GM12878 (cell line): Measurements from ENCODE around the gene FLVCR1. TPM values are rescaled to one million over a fixed set of nuclear protein-coding genes. Genes with fewer than 3 reads are reported as not detected.

Experiments
- ATAC-seq: fragments of 200-7000 bp; cut with Tn5 transposase; 3 replicates; pipeline ENCODE4 v1.9.1; 2020; ENCODE audit warnings: mild to moderate bottlenecking, moderate library complexity
- BruUV-seq: library from RNA; stranded (reverse); fragments of 400-500 nt; replicated peaks from 2 replicates; lab custom pipeline; 2021; lab: Mats Ljungman, UMichigan
- CTCF ChIA-PET: fragments of 300-600 bp; sonication (Branson Sonifier 250); formaldehyde crosslinking; extraction: SDS; loops from one replicate; lab custom pipeline; 2021; ENCODE audit warnings: inconsistent platforms; lab: Yijun Ruan, JAX
- POLR2A ChIA-PET: fragments of 350-600 bp; formaldehyde crosslinking; extraction: SDS; loops from one replicate; lab custom pipeline; 2021; ENCODE audit warnings: inconsistent platforms; lab: Charles Lee
- RAD21 ChIA-PET: fragments of 300-600 bp; sonication (Branson Sonifier 250); formaldehyde crosslinking; loops from one replicate; lab custom pipeline; 2023; ENCODE audit warnings: antibody characterized with exemption; ENCODE audit not compliant: unreplicated experiment; lab: Charles Lee
- SMC1A ChIA-PET: fragments of 300-600 bp; sonication (Branson Sonifier 250); formaldehyde crosslinking; loops from one replicate; lab custom pipeline; 2023; ENCODE audit not compliant: unreplicated experiment, uncharacterized antibody; lab: Charles Lee
- DNase-seq: peaks from one replicate; pipeline ENCODE4 v3.0.0-alpha.2; 2011; ENCODE audit warnings: low read depth, low spot score
- FAIRE-seq: peaks from 3 replicates; lab custom pipeline; 2011; peaks lifted over from hg19 to GRCh38; lab: Jason Lieb, UNC
- H2AFZ ChIP-seq: 2 replicates; pipeline ENCODE4 v1.6.0; 2011; ENCODE audit warnings: low read depth, low read length, control low read depth; ENCODE audit not compliant: control insufficient read depth
- H3K27ac ChIP-seq: 2 replicates; pipeline ENCODE4 v1.5.1; 2011; ENCODE audit warnings: control low read depth; ENCODE audit not compliant: control insufficient read depth, insufficient read depth
- H3K27me3 ChIP-seq, 2 experiments: replicated peaks in 1 of 2; 2 replicates each; pipeline versions ENCODE4 v1.6.0 to v1.6.1; 2011; ENCODE audit warnings: low read length in 1 of 2; ENCODE audit not compliant: control insufficient read depth in 2 of 2, insufficient read depth in 2 of 2
- H3K36me3 ChIP-seq, 2 experiments: 2 replicates each; pipeline ENCODE4 v1.5.1; 2011; ENCODE audit warnings: low read length in 1 of 2; ENCODE audit not compliant: control insufficient read depth in 2 of 2, insufficient read depth in 2 of 2
- H3K4me1 ChIP-seq: 2 replicates; pipeline ENCODE4 v1.6.1; 2011; ENCODE audit warnings: mild to moderate bottlenecking, low read length, moderate library complexity, mixed read lengths; ENCODE audit not compliant: control insufficient read depth, insufficient read depth
- H3K4me2 ChIP-seq: 2 replicates; pipeline ENCODE4 v1.6.0; 2011; ENCODE audit warnings: control low read depth; ENCODE audit not compliant: control insufficient read depth, insufficient read depth
- H3K4me3 ChIP-seq: fragments of 200-600 bp; sonication (generic); 2 replicates; pipeline ENCODE4 v1.5.1; 2016
- H3K79me2 ChIP-seq: 2 replicates; pipeline ENCODE4 v1.6.0; 2011; ENCODE audit warnings: low read length; ENCODE audit not compliant: control insufficient read depth, insufficient read depth
- H3K9ac ChIP-seq: 2 replicates; pipeline ENCODE4 v1.8.0; 2011; ENCODE audit warnings: low read length, control low read depth, mixed read lengths; ENCODE audit not compliant: control insufficient read depth, insufficient read depth
- H3K9me3 ChIP-seq: replicated peaks from 3 replicates; pipeline ENCODE4 v1.5.1; 2011; ENCODE audit warnings: mild to moderate bottlenecking, low read length; ENCODE audit not compliant: control insufficient read depth, insufficient read depth
- H4K20me1 ChIP-seq: 2 replicates; pipeline ENCODE4 v1.6.0; 2011; ENCODE audit not compliant: control insufficient read depth, insufficient read depth
- ATF7 ChIP-seq: fragments of 450-650 bp; IDR thresholded peaks from 2 replicates; pipeline ENCODE4 v1.6.1; 2016; ENCODE audit warnings: low read depth, mild to moderate bottlenecking
- CHD2 ChIP-seq: IDR thresholded peaks from 2 replicates; pipeline ENCODE4 v1.6.1; 2011; ENCODE audit warnings: low read depth, low read length, improper control_type of control experiment, borderline replicate concordance
- IKZF1 ChIP-seq: fragments of 450-650 bp; conservative IDR thresholded peaks from 2 replicates; pipeline ENCODE4 v1.6.1; 2017; ENCODE audit warnings: antibody characterized with exemption, mild to moderate bottlenecking
- NKRF ChIP-seq: fragments of 450-650 bp; conservative IDR thresholded peaks from 2 replicates; pipeline ENCODE4 v1.6.1; 2017; ENCODE audit warnings: mild to moderate bottlenecking, moderate library complexity
- RUNX3 ChIP-seq: IDR thresholded peaks from 2 replicates; pipeline ENCODE4 v1.6.1; 2012; ENCODE audit warnings: low read length, inconsistent platforms
- SMARCA5 ChIP-seq: fragments of 450-650 bp; IDR thresholded peaks from 2 replicates; pipeline ENCODE4 v1.6.1; 2017; ENCODE audit warnings: mild to moderate bottlenecking
- STAT3 ChIP-seq: IDR thresholded peaks from 2 replicates; pipeline ENCODE4 v1.6.1; 2011; ENCODE audit warnings: low read depth, low read length, improper control_type of control experiment
- TCF12 ChIP-seq: IDR thresholded peaks from 2 replicates; pipeline ENCODE4 v1.6.1; 2011; ENCODE audit warnings: low read depth, mild to moderate bottlenecking, low read length
- ZBTB33 ChIP-seq: fragments of 450-650 bp; IDR thresholded peaks from 2 replicates; pipeline ENCODE4 v1.6.1; 2017; ENCODE audit warnings: mild to moderate bottlenecking
- WGBS: methylation state at CpG from one replicate; pipeline ENCODE4 v1.1.6; 2016; ENCODE audit warnings: low lambda C conversion rate; ENCODE audit not compliant: insufficient replicate concordance, insufficient coverage; ENCODE audit errors: missing lambda C conversion rate; 5-methylcytosine and 5-hydroxymethylcytosine counted together
- in situ Hi-C: fragments of 300-500 bp; cut with MboI; formaldehyde crosslinking; loops from 9 replicates; pipeline ENCODE4 v1.14.3; 2018; ENCODE audit warnings: mixed read lengths
- intact Hi-C: fragments of 100-400 bp; cut with micrococcal nuclease; formaldehyde crosslinking; loops from one replicate; pipeline ENCODE4 v1.14.2; 2022; ENCODE audit not compliant: unreplicated experiment
- polyA plus RNA-seq, 11 experiments: library from polyadenylated mRNA; depleted of rRNA in 4 of 11; unstranded in 6 of 11; stranded (reverse) in 5 of 11; fragments of >200 nt; fragmentation: Nextera tagmentation in 4 of 11; fragmentation: Illumina TruSeq in 1 of 11; extraction: Ambion mirVana in 4 of 11; extraction: Trizol in 1 of 11; gene quantifications; 1 replicate in 1 of 11; 2 replicates in 10 of 11; pipeline versions ENCODE4 v1.2.1 to v1.2.3, GENCODE V29; 2011 to 2016; ENCODE audit warnings: inconsistent platforms in 2 of 11, missing spikeins in 2 of 11, low read depth in 1 of 11
- total RNA-seq, 4 experiments: library from RNA; depleted of rRNA in 3 of 4; stranded (reverse); fragments of >200 nt in 3 of 4; fragmentation: Illumina TruSeq in 1 of 4; extraction: Trizol in 1 of 4; gene quantifications; 2 replicates each; pipeline versions ENCODE4 v1.2.1 to v1.2.3, GENCODE V29; 2013 to 2021
- TF ChIP-seq, protein P1 (sequence below): IDR thresholded peaks from 2 replicates; pipeline ENCODE4 v1.6.1; 2011; ENCODE audit warnings: borderline replicate concordance, low read depth, mild to moderate bottlenecking, moderate library complexity, low read length; ENCODE audit not compliant: insufficient read depth, poor library complexity, severe bottlenecking

FLVCR1 gene
- total and polyA plus RNA-seq, 10 of the 15 experiments (the other 5 are each of a cell fraction or from before 2014, with no cell fraction given) = 7.1 to 25.2 (median 17.6) TPM

DNA sequence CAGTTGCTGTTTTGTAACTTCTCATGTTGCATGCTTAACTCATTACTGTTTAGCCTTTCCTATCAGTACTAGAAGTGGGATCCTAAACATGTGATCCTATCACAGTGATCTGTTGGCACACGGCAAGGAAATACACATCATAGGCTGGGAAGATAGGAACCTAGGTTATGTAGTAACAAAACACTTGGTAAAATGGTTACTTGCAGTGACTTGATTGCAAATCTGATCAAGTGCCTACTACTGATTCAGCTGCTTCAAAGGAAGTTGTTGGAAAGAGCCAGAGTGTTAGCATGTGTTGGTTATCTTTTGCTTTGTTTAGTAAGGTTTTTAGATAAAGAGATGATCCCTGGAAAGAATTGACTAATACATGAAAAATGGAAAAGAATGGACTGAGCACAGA, 83.4 kb downstream of the FLVCR1 start (continued):
- no peak for TF ChIP-seq ZBTB33
- no peak for TF ChIP-seq CHD2
- TF ChIP-seq, protein P1, sequence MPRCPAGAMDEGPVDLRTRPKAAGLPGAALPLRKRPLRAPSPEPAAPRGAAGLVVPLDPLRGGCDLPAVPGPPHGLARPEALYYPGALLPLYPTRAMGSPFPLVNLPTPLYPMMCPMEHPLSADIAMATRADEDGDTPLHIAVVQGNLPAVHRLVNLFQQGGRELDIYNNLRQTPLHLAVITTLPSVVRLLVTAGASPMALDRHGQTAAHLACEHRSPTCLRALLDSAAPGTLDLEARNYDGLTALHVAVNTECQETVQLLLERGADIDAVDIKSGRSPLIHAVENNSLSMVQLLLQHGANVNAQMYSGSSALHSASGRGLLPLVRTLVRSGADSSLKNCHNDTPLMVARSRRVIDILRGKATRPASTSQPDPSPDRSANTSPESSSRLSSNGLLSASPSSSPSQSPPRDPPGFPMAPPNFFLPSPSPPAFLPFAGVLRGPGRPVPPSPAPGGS = no peak
- no peak for TF ChIP-seq NKRF
- TF ChIP-seq, all 136 proteins: peak for 0

- Histone ChIP-seq H3K4me2 (no peak overlapping the region), H3K79me2 (no peaks in the 10 kb centered on the region), H3K4me1 (peaks cover 41% of the 10 kb centered on the region), H3K27ac (no peak overlapping the region), H2AFZ (no peak overlapping the region), H3K36me3 (no peaks in the 10 kb centered on the region), H4K20me1 (no peaks in the 10 kb centered on the region), H3K27me3 (no peaks in the 10 kb centered on the region), H3K9ac (no peak overlapping the region), H3K9me3 (no peaks in the 10 kb centered on the region), H3K4me3 (no peak overlapping the region)
- TF ChIP-seq RUNX3 (peak; percentile 60), IKZF1 (0 out of 2 replicates have a peak, but pooled peaks have one; percentile 13), SMARCA5 (no peak), ATF7 (peak; percentile 58; the same call in 1 of the 2 replicates), TCF12 (no peak), STAT3 (no peak)
- ChIA-PET SMC1A (interaction anchor here (0.9 to 1.7 kb wide), 4 partner anchors 11 to 45 kb away, joined by 3 to 6 read pairs (median 3); no protein-coding TSS in a partner anchor), RAD21 (interaction anchor here (1.0 to 1.3 kb wide), 2 partner anchors 12 to 128 kb away, joined by 3 read pairs; no protein-coding TSS in a partner anchor), POLR2A (interaction anchor here (0.7 to 1.5 kb wide), 4 partner anchors 10 to 85 kb away, joined by 3 to 8 read pairs (median 4); partner anchors contain the start of gene FLVCR1), CTCF (interaction anchor here (1.1 to 1.8 kb wide), 5 partner anchors 10 to 39 kb away, joined by 3 to 5 read pairs (median 4); no protein-coding TSS in a partner anchor)
- peak; percentile 54 for ATAC-seq
- no peak for DNase-seq
- 67% methylated on average over 6 of the region's 6 CpGs for WGBS
- FAIRE-seq = no peak
- no TSS peak for BruUV-seq
- in situ Hi-C loops = no loop called here
- intact Hi-C loops = no loop called here
These were observed 84.8 kb downstream of the FLVCR1 start for GRCh38 chr1:212942679-212943392.
